Measurements from ENCODE around the gene EFHD2.
A peak's percentile ranks its signal among the peaks of the same experiment; 100 is the strongest.

Gene EFHD2

DNA sequence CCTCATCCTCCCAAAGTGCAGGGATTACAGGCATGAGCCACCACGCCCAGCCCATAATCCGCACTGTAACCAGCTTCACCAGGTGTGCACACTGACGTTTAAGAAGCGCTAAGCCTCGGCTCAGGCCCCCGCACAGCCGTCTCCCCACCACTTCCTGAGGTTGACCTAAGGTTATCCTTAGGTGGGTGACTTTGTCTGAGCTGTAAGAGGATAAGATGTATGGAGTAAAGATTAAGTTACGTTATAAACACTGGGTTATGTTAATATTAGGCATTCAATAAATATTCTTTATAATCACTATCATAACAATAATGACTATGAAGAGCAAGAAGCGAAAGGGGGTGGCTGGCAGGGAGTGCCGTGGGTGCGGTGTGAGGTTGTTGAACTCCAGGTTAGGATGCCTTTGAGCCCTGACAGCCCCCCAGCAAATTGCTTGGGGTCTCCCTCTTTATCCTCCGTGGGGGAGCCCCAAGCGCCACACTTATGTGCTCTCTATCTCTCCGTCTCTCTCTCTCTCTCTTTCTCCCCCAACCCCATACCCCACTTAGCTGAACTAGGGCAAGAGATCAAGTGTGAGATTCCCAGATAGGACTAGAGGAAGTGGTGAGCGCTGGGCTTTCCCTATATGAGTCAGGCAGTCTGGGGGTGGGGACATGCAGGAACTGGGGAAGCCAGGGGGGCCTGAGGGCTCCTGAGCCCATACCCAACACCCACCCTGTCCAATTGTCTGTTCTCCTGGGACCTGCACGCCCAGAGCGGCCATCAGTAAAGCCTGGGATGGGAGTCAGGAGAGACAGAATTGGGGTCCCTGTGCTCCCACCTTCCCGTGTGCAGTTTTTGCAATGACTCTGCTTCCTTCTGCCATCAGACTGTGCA is 7.6 kb downstream of the EFHD2 start:
- Histone ChIP-seq H3K4me3 (ENCODE audit: low read depth in 1 of 2, low read length in 2 of 2) (no peak overlapping the region), H3K36me3 (ENCODE audit: insufficient read depth, low read length) (no peaks in the 10 kb centered on the region), H3K9ac (ENCODE audit: low read length) (no peak overlapping the region), H3K9me3 (ENCODE audit: low read length) (no peaks in the 10 kb centered on the region), H3K4me1 (ENCODE audit: insufficient read depth, low read length) (peaks cover 50% of the 10 kb centered on the region), H3K27ac (ENCODE audit: low read depth, low read length) (peak overlapping the region; percentile 3), H3K27me3 (ENCODE audit: control insufficient read depth in 1 of 2, insufficient read depth in 2 of 2, low read length in 2 of 2) (no peaks in the 10 kb centered on the region)

DNA sequence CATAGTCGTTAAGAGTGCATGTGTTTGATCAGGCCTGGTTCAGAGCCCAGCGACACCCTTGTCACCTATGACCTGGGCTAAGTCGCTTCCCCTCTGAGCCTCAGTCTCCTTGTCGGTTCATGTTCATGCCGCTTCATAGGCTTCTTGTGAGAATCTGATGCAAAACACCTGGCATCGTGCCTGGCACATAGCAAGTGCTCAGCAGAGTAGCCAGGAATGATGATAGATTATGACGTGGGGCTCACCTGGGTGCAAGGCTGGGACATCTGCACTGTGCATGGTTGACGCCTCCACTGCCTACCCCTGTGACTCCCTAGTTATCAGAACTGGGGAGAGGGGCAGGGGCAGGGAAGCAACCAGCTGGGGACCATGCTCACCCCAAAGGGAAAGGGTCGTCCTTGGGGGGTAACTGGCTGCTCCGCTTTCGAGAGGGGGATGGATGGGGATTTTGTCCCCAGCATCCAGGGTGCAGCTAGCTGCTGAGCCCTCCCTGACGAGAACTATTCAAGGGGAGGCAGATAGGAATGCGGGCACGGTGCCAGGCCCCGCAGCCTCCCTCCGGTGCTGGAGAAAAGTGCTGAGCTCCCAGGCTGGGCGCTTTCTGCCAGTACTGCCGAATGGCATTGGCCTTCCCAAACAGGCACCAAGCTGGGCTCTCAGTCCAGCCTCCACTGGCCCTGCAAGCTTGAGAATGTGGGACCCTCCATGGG is 9.3 kb downstream of the EFHD2 start:
- no peak overlapping the region for H3K27ac ChIP-seq (ENCODE audit: low read depth, low read length)
- peaks cover 36% of the 10 kb centered on the region for H3K4me1 ChIP-seq (ENCODE audit: insufficient read depth, low read length)
- H3K4me3 ChIP-seq (ENCODE audit: low read depth in 1 of 2, low read length in 2 of 2): no peak overlapping the region
- H3K9me3 ChIP-seq (ENCODE audit: low read length): no peaks in the 10 kb centered on the region
- peaks cover 4% of the 10 kb centered on the region for H3K36me3 ChIP-seq (ENCODE audit: insufficient read depth, low read length)
- H3K27me3 ChIP-seq (ENCODE audit: control insufficient read depth in 1 of 2, insufficient read depth in 2 of 2, low read length in 2 of 2): no peaks in the 10 kb centered on the region
- H3K9ac ChIP-seq (ENCODE audit: low read length): no peak overlapping the region

DNA sequence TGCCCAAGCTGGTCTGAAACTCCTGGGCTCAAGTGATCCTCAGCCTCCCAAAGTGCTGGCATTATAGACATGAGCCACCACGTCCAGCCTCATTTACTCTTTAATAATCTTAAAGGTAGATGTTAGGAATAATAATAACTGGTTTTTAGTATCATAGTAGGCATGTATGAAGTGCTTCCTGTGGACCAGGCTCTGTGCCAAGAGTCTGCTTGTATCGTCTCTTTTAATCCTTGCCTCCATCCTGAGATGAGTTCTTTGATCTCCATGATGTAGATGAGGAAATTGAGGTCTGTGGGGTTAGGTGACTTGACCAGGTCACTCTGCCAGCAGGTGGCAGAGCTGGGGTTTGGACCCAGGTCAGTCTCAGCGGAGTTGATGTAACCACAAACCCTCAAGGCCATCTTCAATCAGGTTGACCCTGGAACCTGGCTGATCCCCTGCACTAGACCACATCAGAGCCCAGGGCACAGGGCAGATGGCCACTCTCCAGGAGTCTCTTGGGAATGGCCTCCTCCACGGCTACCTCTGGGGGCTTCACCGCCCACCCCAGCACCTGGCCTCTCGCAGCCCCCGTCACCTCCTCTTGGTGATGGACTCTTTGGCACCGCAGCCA is 11.3 kb downstream of the EFHD2 start:
- Histone ChIP-seq H3K9ac (ENCODE audit: low read length) (no peak overlapping the region), H3K4me1 (ENCODE audit: insufficient read depth, low read length) (peaks cover 34% of the 10 kb centered on the region), H3K27me3 (ENCODE audit: control insufficient read depth in 1 of 2, insufficient read depth in 2 of 2, low read length in 2 of 2) (no peaks in the 10 kb centered on the region), H3K4me3 (ENCODE audit: low read depth in 1 of 2, low read length in 2 of 2) (no peak overlapping the region), H3K36me3 (ENCODE audit: insufficient read depth, low read length) (peaks cover 4% of the 10 kb centered on the region), H3K9me3 (ENCODE audit: low read length) (no peaks in the 10 kb centered on the region), H3K27ac (ENCODE audit: low read depth, low read length) (no peak overlapping the region)

DNA sequence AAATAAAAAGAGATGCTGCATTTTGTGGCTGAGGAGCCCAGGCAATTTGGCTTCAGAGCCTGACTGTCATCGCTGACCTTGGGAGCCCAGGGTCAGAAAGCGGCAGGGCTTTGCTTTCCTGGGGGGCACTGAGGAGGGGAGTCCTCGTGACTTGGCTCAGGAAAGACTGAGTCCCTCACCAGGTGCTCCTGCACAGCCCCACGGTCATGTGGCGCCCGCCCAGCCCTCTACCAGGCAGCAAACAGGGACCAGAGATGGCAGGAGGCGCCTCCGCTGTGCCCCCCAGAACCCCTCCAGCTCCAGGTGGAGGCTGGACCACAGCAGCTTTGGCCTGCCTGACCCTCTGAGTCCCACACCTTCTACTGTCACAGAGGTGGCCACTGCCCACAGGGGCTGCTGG is 13.2 kb downstream of the EFHD2 start:
- Histone ChIP-seq H3K9ac (ENCODE audit: low read length) (no peak overlapping the region), H3K27ac (ENCODE audit: low read depth, low read length) (no peak overlapping the region), H3K4me3 (ENCODE audit: low read depth in 1 of 2, low read length in 2 of 2) (no peak overlapping the region), H3K4me1 (ENCODE audit: insufficient read depth, low read length) (peaks cover 40% of the 10 kb centered on the region), H3K9me3 (ENCODE audit: low read length) (no peaks in the 10 kb centered on the region), H3K36me3 (ENCODE audit: insufficient read depth, low read length) (peaks cover 4% of the 10 kb centered on the region), H3K27me3 (ENCODE audit: control insufficient read depth in 1 of 2, insufficient read depth in 2 of 2, low read length in 2 of 2) (no peaks in the 10 kb centered on the region)

DNA sequence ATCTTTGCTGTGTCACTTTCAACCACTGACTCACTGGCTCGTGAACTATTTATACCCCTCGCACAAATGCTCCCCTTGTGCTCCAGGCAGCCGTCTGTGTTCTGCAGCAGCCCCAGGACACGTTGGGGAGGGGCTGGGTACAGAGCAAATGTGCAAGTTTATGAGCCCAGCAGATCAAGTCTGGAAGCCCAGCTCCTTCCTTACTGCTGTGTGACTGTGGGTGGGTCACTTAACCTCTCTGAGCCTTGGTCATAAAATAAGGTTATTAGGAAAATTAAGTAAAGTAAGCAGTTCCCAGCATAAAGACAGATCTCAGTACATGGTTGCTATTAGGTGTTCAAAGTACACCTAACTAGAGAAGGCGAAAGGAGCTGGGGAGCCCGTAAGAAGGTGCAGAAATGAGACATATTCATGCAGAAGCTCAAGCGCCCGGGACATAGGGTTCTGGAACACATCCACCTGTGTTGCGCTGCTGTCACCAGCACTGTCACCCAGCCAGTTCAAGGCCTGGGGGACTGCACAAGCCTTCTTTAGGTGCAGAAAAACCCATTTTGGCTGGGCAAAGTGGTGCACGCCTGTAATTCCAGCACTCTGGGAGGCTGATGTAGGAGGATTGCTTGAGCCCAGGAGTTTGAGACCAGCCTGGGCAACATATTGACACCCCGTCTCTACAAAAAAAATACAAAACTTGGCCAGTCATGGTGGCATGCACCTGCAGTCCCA is 13.8 kb downstream of the EFHD2 start:
- H3K9ac ChIP-seq (ENCODE audit: low read length): no peak overlapping the region
- H3K36me3 ChIP-seq (ENCODE audit: insufficient read depth, low read length): peaks cover 4% of the 10 kb centered on the region
- no peaks in the 10 kb centered on the region for H3K9me3 ChIP-seq (ENCODE audit: low read length)
- H3K27me3 ChIP-seq (ENCODE audit: control insufficient read depth in 1 of 2, insufficient read depth in 2 of 2, low read length in 2 of 2): no peaks in the 10 kb centered on the region
- H3K27ac ChIP-seq (ENCODE audit: low read depth, low read length): no peak overlapping the region
- H3K4me3 ChIP-seq (ENCODE audit: low read depth in 1 of 2, low read length in 2 of 2): no peak overlapping the region
- H3K4me1 ChIP-seq (ENCODE audit: insufficient read depth, low read length): peaks cover 40% of the 10 kb centered on the region

DNA sequence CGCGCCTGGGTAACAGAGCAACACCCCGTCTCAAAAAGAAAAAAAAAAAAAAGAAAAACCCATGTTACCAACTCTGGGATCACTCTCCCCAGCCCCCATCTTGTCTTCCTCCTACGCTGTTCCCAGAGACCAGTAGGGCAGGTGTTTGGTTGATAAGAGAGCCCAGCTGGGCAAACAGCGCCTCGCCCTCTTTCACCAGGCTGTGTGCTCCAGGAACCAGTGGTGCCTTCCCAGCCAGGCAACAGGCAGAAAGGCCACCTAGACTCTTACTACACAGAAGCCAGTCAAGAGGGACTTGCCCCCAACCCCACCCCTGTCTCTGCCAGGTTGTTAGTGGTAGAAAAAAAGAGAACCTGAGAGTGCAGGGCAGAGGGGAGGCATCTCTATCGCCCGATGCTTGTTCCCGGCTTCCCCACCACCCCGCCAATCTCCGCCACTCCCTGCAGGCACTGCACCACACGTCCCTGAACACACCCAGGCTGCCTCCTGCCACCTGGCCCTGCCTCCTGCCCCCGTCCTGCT is 14.5 kb downstream of the EFHD2 start:
- peaks cover 34% of the 10 kb centered on the region for H3K4me1 ChIP-seq (ENCODE audit: insufficient read depth, low read length)
- H3K9ac ChIP-seq (ENCODE audit: low read length): no peak overlapping the region
- H3K4me3 ChIP-seq (ENCODE audit: low read depth in 1 of 2, low read length in 2 of 2): no peak overlapping the region
- no peaks in the 10 kb centered on the region for H3K9me3 ChIP-seq (ENCODE audit: low read length)
- H3K36me3 ChIP-seq (ENCODE audit: insufficient read depth, low read length): peaks cover 4% of the 10 kb centered on the region
- no peaks in the 10 kb centered on the region for H3K27me3 ChIP-seq (ENCODE audit: control insufficient read depth in 1 of 2, insufficient read depth in 2 of 2, low read length in 2 of 2)
- no peak overlapping the region for H3K27ac ChIP-seq (ENCODE audit: low read depth, low read length)

DNA sequence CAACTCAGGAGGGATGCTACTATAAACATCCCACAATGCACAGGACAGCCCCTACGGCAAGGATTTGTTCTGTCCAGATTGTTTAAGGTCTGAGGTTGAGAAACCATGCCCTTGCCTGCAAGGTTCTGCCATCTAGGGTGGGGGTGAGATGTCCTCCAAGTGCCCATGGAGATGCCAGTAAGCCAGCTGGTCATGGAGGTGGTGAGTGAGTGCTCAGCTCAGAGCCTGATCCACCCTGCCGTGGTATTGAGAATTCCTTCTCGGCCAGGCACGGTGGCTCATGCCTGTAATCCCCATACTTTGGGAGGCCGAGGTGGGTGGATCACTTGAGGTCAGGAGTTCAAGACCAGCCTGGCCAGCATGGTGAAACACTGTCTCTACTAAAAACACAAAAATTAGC is 15.3 kb downstream of the EFHD2 start:
- Histone ChIP-seq H3K9ac (ENCODE audit: low read length) (no peak overlapping the region), H3K4me3 (ENCODE audit: low read depth in 1 of 2, low read length in 2 of 2) (no peak overlapping the region), H3K27me3 (ENCODE audit: control insufficient read depth in 1 of 2, insufficient read depth in 2 of 2, low read length in 2 of 2) (no peaks in the 10 kb centered on the region), H3K36me3 (ENCODE audit: insufficient read depth, low read length) (peaks cover 4% of the 10 kb centered on the region), H3K9me3 (ENCODE audit: low read length) (no peaks in the 10 kb centered on the region), H3K27ac (ENCODE audit: low read depth, low read length) (no peak overlapping the region), H3K4me1 (ENCODE audit: insufficient read depth, low read length) (peaks cover 30% of the 10 kb centered on the region)

DNA sequence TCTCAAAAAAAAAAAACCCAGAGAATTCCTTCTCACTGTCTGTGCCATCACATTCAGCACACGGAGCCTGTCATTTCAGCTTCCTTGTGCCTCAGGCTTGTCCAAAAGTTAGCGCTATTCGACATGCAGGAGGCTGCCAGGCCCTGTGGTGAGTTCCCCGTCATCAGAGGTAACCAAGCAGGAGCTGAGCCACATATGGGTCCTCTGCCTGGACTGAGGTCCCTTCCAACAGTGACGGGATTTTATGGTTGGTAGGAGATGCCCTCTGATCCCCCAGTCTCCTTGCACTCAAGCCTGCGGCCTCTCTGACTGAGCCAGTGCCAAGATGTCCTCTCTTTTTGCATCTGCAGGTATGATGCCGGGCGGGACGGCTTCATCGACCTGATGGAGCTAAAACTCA is 15.8 kb downstream of the EFHD2 start:
- Histone ChIP-seq H3K4me1 (ENCODE audit: insufficient read depth, low read length) (peaks cover 30% of the 10 kb centered on the region), H3K9ac (ENCODE audit: low read length) (no peak overlapping the region), H3K27ac (ENCODE audit: low read depth, low read length) (no peak overlapping the region)

DNA sequence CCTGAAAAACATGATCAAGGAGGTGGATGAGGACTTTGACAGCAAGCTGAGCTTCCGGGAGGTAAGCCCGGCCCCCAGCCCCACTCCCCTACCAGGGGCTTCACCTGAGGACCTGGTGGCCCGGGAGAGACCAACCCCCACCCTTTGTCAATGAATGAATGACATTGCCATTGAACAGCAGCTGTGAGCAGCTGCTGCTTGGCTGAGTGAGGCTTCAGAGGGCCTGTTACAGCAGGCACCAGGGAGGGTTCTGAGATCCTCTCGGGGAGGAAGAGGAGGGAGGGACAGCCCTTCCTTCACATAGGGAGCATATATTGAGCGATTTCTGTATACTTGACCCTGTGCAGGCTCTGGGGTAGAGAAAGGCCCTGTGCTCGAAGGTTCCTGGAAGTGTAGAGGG is 16.3 kb downstream of the EFHD2 start:
- Histone ChIP-seq H3K27ac (ENCODE audit: low read depth, low read length) (peak overlapping the region; percentile 95), H3K9ac (ENCODE audit: low read length) (peak overlapping the region; percentile 9), H3K27me3 (ENCODE audit: control insufficient read depth in 1 of 2, insufficient read depth in 2 of 2, low read length in 2 of 2) (no peaks in the 10 kb centered on the region), H3K36me3 (ENCODE audit: insufficient read depth, low read length) (peaks cover 4% of the 10 kb centered on the region), H3K4me1 (ENCODE audit: insufficient read depth, low read length) (peaks cover 29% of the 10 kb centered on the region), H3K4me3 (ENCODE audit: low read depth in 1 of 2, low read length in 2 of 2) (no peak overlapping the region), H3K9me3 (ENCODE audit: low read length) (no peaks in the 10 kb centered on the region)

More for the DNA sequence above, 15.8 kb downstream of the EFHD2 start:
- Histone ChIP-seq H3K36me3 (ENCODE audit: insufficient read depth, low read length) (peaks cover 4% of the 10 kb centered on the region), H3K27me3 (ENCODE audit: control insufficient read depth in 1 of 2, insufficient read depth in 2 of 2, low read length in 2 of 2) (no peaks in the 10 kb centered on the region), H3K4me3 (ENCODE audit: low read depth in 1 of 2, low read length in 2 of 2) (no peak overlapping the region), H3K9me3 (ENCODE audit: low read length) (no peaks in the 10 kb centered on the region)

DNA sequence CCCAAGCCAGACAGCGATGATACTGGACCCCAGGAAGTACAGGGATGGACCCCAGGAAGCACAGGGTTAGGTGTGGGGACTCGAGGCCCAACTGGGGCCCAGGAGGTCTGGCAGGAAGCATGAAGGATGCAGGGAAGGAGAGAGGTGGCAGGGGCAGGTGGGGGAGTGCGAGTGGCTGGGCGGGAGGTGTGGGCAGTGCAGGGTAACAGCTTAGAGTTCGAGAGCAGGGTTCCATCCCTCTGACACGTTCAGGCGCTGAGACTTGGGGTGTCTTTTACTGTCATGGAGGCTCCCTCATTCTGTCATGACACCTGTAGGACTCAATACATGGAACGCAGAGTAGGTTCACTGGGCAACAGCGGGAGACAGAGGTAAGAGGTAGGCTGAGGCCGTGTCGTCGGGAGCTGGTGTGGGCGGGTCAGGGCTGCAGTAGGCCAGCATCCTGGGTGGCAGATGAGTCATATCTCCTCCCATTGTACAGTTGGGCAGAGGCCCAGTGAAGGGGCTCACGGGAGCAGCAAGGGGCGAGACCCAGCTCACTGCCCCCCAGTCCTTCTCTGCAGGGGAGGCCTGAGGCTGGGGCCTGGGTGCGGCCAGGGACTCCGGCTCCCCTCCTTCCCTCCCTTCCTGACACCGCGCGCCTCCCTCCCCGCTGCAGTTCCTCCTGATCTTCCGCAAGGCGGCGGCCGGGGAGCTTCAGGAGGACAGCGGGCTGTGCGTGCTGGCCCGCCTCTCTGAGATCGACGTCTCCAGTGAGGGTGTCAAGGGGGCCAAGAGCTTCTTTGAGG is 17.0 kb downstream of the EFHD2 start:
- Histone ChIP-seq H3K9me3 (ENCODE audit: low read length) (no peaks in the 10 kb centered on the region), H3K36me3 (ENCODE audit: insufficient read depth, low read length) (peaks cover 4% of the 10 kb centered on the region), H3K27me3 (ENCODE audit: control insufficient read depth in 1 of 2, insufficient read depth in 2 of 2, low read length in 2 of 2) (no peaks in the 10 kb centered on the region), H3K4me1 (ENCODE audit: insufficient read depth, low read length) (peaks cover 23% of the 10 kb centered on the region), H3K4me3 (ENCODE audit: low read depth in 1 of 2, low read length in 2 of 2) (peak overlapping the region in 1 of 2 donors; percentile 47), H3K27ac (ENCODE audit: low read depth, low read length) (peak overlapping the region; percentile 95), H3K9ac (ENCODE audit: low read length) (peak overlapping the region; percentile 9)

Data from muscle layer of colon (tissue), 2 donors.